Activated T-cell treated with anti-CD3 and anti-CD28 coated beads for 24 hours (primary cell): ENCODE data around the gene EXT2.

Source experiments
- DNase-seq: peaks from one replicate; pipeline ENCODE4 v3.0.0-alpha.2; 2020; ENCODE audit warnings: low read depth

EXT2 gene

GRCh38 chr11:44165432-44165831, 70.0 kb downstream of the EXT2 start:
- DNase-seq: no peak

DNA sequence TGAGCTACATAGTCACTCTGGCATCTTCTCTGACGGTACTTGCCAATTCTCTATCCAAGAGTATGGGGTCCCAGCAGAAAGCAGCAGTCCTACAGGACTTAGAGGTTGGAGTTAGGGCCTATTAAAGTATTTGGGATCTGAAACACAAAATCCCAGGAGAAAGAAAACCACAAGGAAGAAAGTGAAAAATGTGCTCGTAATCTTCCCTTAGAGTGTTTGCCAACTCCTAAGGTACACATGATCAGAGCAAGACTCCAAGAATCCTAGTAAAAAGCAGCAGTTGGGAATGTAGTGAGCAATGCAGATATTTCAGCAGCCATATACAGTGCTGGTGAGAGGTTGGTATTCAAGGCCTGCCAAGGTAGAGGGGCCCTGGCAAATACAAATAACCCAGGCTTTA, 71.6 kb downstream of the EXT2 start:
- no peak for DNase-seq

DNA sequence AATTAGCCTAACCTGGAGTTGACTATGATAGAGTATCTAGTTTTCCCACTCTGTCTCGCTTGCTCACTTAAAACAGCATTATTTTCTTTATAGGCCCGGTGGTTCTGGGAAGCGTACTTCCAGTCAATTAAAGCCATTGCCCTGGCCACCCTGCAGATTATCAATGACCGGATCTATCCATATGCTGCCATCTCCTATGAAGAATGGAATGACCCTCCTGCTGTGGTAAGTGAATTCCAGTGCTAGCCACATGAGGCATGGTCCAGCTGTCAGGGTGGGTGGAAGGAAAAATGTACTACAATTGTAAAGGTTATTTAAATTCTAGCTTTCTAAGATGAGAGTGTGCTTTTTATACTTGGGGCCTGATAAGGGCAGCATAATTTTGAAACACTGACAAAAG, 76.0 kb downstream of the EXT2 start:
- DNase-seq: no peak

DNA sequence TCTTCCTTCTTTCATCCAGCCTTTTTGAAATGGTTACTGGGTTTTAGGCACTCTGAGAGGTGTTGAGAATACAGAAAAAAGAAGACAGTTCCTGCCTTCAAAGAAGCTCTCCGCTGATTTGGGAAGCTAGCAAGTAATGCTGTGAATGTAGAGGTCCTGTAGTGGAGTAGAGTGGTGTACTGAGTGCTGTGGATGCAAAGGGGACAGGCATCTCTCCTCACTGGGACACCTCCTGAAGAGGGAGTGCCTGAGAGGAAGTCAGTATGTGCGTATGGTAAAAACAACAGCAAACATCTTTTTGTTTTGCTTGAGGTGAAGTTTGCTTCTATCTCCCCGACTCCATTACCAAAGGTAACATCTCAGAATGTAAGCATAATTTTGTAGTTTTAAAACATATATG, 77.5 kb downstream of the EXT2 start:
- DNase-seq: no peak

- no peak for DNase-seq
Measured at GRCh38 chr11:44174842-44175241, 79.4 kb downstream of the EXT2 start.

DNA sequence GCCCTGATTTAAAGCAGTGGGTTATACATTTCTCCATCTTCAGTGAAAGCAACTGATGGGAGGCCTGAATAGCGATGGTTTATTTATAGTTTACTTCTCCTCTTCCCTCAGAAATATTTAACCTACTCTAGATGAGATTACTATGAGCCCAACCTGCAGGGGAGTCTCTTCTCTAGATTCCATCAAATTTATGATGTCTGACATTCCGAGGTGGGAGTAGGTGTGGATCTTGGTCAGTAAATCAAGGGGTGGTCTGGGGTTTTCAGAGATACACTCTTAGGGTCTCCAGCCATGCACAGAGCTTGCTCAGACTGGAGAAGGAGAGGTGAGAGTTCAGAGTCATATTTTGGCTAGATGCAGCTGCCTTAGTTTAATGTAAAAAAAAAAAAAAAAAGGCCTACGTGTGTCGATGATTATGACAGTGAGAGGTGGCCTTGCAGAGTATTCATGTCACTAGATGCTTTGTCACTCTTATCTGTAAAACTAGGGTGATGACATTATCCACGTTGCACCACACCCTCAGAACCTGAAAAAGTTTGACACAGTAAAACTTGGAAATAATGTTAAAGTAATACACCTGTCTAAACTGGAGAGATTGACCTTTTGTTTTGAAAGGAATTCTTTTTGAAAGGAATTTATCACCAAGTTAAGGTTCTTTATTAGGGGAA, 81.2 kb downstream of the EXT2 start:
- DNase-seq: no peak

DNA sequence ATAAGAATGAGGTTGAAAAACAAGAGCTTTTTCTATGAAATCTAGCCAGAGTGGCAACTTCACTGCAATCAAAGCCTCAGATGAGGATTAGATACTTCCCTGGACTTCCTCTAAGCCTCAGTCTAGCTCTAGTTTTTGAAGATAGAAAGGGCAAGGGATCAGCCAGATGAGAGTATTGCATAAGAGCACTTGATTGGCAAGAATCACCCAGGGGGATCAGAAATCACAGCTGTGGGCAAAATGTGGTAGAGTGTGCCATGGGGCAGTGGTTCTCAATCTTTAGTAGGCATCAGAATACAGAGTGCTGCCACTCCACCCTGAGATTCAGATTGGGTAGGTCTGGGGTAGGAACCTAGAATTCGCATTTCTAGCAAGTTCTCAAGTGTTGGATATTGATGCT, 82.4 kb downstream of the EXT2 start:
- no peak for DNase-seq

DNA sequence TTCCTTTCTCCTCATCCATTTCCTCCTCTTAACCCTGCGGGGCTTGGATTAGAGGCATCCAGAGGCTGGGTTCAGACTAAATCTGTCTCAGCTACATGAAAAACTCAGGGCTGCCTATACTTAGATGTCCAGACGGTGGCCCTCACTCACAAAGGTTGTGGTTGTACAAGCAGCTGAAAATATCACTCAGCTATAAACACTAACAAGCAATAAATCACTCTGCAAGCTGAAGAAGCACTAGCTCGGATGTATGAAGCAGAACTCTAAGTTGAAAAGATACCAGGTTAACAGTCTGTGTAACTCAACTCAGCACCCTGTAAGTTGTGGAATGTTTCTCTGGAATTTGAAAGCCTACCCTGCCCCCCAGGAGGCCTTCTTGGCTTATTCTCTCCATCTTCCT, 82.9 kb downstream of the EXT2 start:
- no peak for DNase-seq

GRCh38 chr11:44179173-44179572, 83.7 kb downstream of the EXT2 start:
- DNase-seq: no peak

DNA sequence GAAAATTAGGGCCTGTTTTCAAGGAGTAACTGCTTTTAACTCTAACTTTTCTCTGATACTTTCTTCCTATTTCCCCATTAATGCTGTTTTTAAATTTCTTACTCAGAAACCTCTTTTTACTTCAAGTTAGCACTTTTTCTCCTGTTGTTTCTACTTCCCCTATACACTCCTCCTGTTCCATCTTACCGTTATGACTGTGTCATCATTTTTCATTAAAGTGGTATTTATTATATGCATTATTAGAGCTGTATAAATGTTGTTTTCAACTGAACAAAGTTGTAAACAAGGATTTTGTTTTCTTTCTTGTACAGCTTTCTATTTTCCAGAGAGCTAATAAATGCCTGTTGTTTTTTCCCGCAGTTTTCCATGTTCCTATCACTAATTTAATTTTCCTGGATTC, 84.6 kb downstream of the EXT2 start:
- DNase-seq: no peak

- DNase-seq: no peak
Measured at GRCh38 chr11:44185522-44185921, 90.0 kb downstream of the EXT2 start.

GRCh38 chr11:44186321-44186930, 90.9 kb downstream of the EXT2 start:
- no peak for DNase-seq

DNA sequence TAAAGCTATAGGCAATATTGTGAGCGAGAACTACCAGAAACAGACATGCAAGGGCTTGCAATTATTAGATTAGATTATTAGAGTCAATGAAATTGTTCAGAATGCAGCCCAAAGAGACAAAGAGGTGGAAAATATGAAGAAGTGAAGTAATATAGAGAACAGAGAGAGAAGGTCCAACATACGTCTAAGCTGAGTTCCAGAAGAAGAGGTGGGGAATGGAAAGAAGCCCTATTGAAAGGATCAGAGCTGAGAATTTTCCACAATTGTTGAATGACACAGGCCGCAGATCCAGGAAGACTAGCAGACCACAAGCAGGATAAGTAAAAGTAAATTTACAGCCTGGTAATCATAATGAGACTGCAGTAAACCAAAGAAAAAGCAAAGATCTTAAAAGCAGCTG, 93.2 kb downstream of the EXT2 start:
- no peak for DNase-seq

- DNase-seq: no peak
Measured at GRCh38 chr11:44189986-44190882, 94.8 kb downstream of the EXT2 start.

DNA sequence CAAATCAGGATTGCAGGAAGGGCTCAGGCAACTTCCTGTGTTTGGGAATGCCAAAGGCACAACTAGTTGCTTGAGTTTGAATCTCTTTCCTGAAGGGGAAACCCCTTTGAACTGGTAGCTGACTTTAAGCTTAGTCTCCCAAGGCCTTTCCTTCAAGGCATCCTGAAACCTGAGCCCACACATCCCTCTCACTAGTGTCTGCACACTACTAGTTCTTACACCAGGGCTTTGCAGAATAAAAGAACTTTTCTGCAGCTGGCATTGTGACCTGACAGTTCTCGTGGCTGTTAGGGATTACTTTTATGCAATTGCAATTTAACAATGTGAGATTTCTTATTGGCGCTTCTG, 95.4 kb downstream of the EXT2 start:
- no peak for DNase-seq

- no peak for DNase-seq
Measured at GRCh38 chr11:44191322-44192016, 96.0 kb downstream of the EXT2 start.

- DNase-seq: no peak
Measured at GRCh38 chr11:44192017-44192385, 96.5 kb downstream of the EXT2 start.

DNA sequence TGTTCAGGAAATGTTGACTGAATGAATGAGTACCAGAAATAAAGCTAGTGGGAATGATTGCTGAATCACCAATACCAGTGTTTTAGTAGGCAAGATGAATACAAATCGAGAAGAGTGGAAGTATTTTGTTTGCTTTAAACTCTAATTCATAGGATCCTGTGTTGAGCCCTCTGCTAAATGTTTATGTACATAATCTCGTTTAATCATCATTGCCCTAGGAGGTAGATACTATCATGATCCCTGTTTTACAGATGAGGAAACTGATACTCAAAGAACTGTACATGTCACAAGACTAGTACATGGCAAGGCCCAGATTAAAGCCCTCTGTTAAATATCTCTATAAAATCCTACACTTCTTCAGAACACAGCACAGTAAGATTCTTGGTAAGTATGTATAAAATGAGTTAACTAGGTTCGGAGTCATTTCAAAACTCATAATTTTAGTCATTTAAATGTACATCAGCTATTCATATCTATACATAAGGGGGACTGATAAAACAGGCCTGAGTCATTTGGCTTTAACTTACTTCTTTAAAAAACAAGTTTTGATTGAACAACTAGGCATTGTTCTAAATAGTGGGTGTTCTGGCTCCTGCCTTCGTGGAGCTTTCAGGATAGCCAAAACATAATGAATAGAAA, 97.1 kb downstream of the EXT2 start:
- no peak for DNase-seq

DNA sequence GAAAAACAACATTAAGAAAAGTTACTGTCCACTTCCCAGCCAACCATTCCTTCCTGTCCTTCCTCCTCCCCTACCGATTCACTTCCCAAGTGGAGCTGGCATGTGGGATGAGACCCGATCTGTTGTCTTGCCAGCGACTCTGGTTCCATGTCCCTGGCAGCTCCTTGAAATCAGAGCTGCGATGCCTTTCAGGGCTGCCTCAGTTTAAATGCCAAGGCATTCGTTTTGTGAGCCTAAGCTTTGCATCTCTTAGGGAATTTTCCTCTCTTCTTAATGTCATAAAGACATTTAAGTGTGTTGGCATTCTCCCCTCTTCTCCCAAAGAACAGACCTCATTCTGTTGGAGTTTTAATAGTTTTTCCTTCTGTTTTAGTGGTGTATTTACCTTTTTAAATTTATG, 98.4 kb downstream of the EXT2 start:
- DNase-seq: no peak

DNA sequence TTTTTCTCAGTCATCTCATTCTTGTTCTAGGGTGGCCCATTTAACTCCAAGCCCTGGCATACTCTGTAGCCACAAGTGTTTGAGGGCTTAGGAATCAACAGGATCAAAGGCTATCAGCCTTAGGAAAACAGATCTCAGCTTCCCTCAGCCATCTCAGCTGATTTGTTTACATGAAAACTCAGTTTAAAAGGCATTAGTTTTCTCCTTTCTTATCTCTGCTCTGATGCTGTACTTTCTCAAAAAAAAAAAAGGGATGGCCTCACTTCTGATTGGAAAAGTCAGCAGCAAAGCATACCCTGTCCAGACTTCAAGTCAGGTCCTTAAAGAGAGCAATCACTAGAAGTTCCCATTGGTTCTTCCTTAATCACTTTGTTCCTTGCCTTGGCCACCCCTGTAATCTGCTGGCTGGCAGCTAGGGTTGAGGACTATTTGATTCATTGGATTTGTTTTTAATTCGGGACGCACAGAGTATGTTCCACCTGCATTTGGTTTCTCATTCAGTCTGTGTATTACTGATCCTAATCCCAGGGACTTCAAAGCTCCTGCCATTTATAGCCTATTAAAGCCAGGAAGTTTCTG, 102.8 kb downstream of the EXT2 start:
- no peak for DNase-seq

- DNase-seq: no peak
Measured at GRCh38 chr11:44199298-44199697, 103.8 kb downstream of the EXT2 start.

DNA sequence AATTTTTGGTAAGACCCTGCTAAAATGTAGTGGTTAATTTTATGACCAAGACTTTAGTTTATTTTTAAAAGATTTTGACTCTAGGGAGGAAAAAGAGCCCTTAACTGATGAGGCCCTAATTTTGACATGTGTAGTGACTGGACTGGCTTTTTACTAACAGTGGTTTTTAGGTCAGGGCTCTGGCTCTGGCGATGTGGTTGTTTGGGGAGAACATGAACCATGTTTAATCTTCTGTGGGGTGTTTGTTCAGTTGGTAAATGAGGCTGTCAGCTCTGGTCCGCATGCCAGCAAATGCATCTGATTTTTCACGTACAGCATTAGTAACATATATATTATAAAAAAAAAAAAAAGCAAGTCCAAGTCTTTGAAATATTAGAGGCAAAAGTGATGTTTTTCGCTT, 104.3 kb downstream of the EXT2 start:
- no peak for DNase-seq
